ENCODE measurements around the gene SKAP1.

Gene SKAP1

DNA sequence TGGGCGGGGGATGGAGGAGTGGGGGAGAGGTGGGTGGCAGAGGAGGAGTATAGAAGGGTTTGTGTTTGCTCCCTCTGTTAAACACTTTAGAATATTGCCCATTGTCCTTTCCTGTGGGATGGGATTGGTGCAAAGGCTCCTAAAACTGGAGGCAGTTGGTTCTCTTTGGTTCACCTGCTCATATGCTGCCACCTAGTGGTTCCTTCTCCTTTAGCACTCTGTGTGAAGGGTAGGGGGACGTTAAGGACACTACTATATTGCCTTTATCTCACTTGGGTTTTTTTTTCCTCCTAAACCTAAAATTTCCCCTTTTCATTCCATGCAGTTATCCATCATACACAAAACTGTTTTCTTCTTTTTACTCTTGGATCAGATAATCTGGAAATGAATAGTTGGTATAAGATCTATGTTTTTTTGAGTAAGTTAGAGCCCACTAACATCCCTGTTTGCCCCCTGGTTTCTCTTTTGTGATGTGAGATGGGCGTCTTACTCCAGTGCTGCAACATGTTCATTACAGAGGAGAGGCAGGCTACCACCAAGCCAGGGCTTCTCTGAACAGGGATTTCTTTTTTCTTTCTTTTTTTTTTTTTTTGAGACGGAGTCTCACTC is 298.7 kb downstream of the SKAP1 start:
- no peak for DNase-seq

DNA sequence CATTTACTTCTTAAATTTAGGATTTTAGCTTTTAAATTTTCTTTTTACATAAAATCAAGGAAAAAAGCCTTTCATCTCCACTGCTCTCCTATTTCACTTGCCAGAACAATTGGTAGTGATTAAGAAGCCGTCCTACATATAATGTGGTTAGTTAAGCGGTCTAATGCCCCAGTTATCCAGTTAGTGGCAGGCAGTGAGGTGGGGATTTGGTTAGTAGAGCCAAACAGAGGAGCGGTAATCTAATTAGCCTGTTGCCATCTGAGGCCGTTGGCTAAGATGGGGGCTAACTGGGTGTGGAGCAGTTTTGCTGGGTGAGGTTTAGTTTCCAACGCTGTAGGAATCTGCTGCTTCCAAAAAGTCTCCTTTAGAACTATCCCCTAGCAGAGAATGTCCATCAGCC is 300.0 kb downstream of the SKAP1 start:
- DNase-seq, result no peak

DNA sequence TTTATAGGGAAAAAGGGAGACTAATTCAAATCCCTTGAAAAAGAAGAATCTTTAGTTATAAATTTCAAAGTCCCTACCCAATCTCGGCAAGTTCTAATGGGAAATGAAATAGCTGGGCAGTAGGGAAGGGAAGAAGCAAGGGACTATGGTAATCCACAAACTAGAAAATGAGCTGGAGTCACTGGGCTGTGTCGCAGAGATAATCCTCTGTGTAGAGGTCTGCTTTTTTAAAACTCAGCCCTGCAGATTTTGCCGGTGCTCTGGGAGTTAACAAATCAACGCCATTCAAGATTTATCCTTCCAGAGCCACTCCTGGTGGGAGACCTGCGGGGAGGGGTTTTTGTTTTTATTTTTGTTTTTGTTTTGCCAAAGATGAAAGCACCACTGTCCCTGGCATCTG is 301.6 kb downstream of the SKAP1 start:
- DNase-seq, result no peak

DNA sequence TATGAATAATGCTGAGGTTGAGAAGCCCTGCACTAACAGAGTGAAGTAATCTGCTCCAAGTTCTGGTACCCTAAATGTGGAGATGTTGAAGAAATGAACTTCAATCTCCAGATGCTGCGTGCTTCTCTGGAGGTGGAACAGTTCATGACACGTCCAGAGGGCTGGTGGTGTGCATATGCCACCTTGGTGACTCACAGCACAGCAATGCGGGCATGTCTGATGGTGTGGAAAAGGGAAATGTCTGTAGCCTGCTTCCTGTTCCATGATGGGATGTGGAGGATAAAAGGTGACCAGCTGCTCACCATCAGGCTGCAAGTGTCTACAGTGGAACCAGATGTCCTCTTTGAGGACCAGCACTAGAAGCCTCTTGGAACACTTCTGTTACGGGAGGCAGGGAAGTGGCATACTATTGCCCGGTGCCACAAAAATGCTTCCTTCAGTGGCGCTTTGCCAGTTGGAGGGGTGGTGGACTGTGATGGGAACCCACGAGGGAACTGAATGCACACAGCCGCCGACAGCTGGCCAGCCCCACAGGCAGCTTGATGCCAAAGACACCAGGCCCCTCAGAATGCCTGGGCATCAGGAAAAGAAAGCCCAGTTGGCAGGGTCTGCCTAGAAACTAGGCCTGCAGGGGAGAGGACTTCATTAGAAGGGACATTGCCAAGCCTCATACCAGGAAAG is 302.5 kb downstream of the SKAP1 start:
- DNase-seq, result no peak

DNA sequence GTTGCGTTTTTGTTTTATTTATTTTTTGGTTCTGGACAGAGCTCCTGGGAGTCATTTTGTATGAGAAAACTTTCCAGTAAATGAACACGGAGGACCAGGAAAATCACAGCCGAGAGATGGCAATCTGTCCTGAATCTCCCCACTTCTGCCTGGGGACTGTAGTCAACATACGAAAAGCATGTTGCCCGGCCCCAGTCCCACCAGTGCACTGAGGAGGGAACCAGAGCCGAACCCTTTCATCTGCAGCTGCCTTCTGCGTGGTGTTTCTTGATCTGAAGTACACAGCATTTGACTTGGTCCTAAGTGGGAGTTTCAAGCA is 303.5 kb downstream of the SKAP1 start:
- DNase-seq, result no peak

DNA sequence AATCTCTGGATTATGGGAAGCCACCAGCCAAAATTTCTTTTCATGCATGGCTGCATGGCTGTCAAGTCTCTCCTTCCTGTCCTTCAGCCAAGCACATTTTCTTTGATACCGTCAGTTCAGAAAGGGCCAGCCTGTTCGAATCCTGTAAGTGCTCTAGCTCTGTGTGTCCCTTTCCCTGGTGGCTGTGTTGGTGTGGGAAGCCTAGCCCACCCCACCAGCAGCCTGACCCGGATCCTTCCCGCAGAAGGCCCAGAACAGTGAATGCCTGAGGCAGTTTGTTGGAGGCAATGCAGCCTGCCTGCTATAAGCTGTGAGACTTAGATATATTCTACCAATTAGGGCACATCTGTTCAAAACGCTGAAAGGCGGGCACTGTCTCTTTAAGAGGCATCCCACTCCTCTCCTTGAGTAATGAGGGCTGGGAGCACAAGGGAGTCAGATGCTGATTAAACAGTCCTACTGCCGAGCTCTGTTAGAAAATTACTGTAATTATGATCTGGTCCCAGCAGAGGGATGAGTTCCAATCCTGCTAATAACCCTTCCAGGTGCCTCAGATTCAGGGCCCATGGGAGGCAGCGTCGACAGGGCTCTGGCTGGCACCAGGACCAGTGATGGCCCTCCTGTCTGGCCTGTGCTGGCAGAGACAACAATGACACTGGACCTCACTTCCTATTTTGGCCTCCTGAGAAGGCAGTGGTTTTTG is 304.0 kb downstream of the SKAP1 start:
- no peak for DNase-seq

DNA sequence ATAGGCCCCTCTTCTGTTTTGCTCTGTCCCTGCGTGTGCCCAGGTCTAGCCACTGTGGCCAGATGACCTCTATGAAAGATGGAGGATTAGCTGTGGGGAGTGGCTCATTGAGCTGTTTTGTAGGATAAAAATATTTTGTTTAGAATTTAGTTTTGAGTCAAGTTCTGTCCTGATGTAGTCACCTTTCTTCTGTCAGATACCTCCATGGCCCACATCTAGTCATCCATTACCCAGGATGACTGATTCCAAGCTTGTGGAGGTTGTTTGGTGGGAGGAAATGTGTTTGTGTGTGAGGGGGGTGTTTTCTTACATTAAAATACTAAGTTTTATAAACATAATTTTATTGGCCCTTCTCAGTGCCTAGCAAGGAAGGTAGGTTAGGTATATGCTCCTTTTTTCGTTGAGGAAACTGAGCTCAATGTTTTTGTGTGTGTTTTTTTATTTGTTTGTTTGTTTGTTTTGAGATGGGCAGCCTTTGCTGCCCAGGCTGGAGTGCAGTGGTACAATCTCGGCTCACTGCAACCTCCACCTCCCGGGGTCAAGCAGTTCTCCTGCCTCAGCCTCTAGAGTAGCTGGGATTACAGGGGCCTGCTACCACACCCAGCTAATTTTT is 306.1 kb downstream of the SKAP1 start:
- no peak for DNase-seq

DNA sequence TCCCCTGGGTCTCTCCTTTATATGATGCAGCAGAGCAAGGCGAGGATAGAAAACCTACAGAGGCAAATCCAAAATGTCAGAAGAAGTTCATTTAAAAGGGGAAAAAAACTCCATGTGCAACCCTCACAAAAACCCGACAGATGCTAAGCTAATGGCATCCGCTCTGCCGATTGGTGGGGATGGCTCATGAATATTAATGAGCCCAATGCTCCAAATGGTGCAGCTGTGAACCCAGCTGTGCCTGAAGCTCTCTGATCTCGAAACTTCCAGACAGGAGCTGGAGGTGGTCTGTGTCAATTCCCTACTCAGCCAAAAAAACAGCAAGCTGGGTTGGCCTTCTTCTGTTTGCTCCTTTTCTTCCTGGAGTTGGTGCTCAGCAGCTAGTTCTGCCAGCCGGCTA is 306.9 kb downstream of the SKAP1 start:
- no peak for DNase-seq

DNA sequence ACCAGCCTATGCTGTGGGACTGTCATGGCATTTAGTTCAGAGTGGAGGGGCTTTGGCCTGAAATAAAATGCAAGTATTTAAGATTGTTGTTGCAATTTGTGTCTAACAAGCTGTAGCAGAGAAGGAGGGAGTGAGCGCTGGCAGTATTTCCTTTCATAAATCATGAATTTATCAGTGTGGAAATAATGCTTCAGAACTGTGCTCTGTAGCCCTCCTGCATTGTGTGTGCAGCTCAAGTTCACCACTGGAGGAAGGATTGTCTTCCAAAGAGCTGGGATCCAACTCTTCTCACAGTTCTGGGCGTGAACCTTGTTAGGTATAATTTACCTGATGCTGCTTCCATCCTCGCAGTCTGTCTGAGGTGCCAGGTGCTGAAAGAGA is 307.4 kb downstream of the SKAP1 start:
- DNase-seq, result no peak

DNA sequence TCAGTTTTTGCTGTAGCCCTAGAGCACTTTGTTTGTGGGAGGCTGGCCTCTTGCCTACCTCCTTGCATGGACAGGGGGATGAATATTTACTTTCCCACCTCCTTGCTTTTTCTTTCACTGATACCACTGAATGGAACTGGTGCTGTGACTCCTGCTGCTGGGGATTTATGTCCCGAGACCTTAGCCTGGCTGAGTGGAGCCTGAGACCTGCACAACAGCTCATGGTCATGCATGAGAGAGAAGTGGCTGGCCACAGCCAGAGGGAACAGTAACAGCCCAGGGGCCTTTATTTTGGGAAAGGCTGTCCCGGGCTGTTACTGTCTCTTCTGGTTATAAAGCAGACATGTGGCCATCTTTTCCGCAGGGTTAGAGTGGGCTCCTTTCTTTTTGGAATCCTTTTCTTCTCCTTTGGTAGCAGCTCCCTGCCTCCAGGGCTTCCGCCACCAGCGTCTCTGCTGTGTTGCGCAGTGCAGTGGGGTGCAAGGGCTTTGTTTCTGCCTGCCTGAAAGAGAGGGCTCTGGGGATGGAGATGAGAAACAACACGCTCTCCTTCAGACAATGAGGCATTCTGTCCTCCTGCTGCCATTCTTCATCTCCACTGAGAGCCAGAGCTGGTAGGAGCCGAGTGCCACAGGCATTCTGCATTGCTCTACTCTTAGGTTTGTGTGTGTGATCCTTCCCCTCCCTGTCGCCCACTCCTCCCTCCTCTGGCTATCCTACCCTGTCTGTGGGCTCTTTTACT is 307.9 kb downstream of the SKAP1 start:
- no peak for DNase-seq

DNA sequence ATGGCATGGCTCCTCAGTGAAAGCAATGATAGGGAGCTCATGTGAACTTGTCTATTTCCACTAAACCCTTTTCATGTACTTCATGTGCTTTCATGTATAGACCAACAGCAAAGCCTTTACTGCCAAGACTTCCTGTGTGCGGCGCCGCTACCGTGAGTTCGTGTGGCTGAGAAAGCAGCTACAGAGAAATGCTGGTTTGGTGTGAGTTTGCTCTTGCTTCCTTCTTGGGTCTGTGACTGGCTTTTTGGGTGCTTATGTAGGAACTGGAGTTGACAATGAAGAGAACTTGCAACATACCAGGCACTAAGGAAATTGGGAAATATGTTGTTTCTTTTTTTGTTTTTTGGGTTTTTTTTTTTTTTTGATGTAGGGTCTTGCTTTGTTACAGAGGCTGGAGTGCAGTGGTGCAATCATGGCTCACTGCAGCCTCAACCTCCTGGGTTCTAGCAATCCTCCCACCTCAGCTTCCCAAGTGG is 316.8 kb downstream of the SKAP1 start:
- peak; percentile 94 for DNase-seq

DNA sequence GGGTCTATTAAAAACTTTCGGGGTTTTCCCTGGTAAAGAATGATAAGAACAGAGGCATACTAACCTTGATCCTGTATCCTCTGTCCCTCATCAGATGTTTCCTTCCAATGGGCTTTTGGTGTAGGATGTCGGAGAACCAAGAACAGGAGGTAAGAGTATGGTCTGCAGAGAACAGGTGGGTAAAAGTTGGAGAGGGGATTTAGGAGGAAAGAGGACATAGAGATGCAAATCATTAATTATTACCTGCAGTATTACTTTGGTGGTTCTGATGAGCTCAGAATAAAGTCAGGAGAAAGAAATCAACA is 318.1 kb downstream of the SKAP1 start:
- DNase-seq, result no peak

DNA sequence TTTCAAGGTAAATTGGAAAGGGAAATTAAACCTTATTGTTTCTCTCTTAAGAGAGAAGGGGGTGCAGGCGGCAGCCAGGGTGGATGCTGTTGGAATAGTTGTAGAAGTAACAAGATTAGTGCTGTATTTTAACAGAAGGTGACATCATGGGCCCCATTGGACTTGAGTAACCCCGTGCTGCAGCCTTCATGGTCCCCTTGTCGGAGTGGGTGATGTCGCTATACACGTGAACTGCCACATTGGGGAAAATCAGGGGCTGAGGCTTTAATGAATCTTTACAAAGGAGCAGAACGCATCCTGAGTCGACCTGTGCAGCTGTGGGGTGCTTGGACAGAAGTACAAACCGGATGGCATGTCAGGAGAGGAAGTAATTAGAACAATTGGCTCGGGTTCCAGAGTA is 319.3 kb downstream of the SKAP1 start:
- no peak for DNase-seq

DNA sequence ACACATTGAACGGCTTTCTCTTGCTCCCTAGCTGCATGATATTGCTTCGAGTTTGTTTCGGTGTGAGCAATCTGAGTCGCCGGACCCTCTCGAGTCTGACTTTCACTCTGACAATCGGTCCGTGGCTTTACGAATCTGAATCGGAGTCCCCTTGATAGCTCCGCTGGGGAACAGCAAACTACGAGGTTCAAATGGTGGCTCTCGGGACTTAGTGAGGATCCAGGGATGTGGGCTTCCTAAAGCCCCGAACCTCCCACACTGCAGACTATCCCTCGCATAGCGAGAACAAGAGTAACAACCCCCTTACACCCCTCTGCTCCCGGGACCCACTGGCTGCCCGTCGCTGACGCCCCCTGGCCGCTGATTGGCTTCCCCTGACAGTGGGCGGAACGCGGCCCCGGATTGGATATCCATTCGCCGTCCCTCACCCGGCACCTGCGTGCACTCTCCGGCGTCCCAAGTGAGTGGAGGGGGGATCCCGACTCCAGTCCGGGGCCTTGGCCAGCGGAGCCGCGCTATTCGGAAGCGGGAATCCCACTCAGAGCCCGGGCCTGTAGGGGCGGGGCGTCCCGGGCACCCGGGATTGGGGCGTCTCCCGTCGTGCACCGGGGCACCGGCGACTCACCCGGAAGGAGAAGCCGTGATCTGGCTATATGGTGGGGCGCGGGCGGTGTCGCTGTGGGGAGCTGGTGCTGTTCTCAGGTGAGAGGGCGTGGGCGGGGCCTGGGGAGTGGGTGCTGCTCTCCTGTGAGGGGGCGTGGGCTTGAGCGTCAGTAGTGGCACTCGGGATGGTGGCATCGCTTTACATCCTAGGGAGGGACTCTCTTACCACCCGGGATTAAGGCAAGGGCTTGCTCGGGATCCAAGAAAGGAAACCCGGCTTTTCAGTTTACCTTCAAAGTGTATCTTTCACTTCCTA is 322.6 kb downstream of the SKAP1 start, which contains the start of gene SNX11:
Gene SNX11 (plus strand): TSS at position 630 of the 919 bp plus-strand sequence. CDS start 4,278 bp downstream, outside the sequence.
- peak; percentile 51 for DNase-seq

DNA sequence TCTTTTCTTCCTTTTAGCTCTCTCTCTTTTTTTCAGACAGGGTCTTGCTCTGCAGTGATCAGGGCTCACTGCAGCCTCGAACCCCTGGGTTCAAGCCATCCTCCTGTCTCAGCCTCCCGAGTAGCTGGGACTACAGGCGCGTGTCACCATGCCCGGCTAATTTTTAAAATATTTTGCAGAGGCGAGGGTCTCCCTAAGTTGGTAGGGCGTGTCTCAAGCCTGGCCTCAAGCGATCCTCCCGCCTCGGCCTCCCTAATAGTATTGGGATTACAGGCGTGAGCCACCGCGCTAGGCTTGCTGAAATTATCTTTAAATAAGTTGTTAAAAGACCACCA is 323.2 kb downstream of the SKAP1 start:
- DNase-seq, result no peak

DNA sequence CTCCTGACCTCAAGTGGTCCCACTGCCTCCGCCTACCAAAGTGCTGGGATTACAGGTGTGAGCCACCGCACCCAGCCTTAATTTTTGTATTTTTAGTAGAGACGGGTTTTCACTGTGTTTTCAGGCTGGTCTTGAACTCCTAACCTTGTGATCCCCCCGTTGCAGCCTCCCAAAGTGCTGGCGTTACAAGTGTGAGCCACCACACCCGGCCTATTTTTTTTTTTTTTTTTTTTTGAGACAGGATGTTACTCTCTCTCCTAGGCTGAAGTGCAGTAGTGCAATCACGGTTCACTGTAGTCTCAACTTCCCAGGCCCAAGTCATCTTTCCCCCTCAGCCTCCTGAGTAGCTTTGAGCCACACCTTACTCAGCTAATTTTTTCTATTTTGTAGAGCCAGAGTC is 325.6 kb downstream of the SKAP1 start:
- no peak for DNase-seq

DNA sequence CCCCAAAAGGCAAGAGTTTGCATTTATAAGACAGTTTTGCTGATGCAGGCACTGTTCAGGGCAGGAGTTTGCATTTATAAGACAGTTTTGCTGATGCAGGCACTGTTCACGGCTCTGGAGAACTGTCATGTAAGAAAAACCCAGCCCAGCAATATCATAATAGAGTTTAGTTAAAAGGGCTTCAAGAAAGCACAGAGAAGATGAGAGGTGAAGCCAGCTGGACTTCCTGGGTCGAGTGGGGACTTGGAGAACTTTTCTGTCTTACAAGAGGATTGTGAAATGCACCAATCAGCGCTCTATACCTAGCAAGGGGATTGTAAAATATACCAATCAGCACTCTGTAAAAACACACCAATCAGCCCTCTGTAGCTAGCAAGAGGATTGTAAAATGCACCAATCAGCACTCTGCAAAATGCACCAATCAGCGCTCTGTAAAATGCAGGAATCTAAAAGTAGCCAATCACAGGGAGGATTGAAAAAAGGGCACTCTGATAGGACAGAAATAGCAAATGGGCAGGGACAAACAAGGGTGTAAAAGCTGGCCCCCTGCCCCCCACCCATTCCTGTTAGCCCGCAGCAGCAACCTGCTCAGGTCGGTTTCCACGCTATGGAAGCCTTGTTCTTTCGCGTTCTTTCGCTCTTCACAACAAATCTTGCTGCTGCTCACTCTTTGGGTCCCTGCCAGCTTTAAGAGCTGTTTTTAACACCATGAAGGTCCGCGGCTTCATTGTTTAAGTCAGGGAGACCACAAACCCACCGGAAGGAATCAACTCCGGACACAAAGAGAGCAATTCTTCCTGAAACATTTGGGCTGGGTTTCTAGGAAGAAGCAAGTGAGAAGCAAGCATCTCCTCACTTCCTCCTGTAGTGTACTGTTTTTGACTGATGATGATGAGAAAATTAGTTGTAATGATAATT is 327.0 kb downstream of the SKAP1 start:
- peak; percentile 75 for DNase-seq

DNA sequence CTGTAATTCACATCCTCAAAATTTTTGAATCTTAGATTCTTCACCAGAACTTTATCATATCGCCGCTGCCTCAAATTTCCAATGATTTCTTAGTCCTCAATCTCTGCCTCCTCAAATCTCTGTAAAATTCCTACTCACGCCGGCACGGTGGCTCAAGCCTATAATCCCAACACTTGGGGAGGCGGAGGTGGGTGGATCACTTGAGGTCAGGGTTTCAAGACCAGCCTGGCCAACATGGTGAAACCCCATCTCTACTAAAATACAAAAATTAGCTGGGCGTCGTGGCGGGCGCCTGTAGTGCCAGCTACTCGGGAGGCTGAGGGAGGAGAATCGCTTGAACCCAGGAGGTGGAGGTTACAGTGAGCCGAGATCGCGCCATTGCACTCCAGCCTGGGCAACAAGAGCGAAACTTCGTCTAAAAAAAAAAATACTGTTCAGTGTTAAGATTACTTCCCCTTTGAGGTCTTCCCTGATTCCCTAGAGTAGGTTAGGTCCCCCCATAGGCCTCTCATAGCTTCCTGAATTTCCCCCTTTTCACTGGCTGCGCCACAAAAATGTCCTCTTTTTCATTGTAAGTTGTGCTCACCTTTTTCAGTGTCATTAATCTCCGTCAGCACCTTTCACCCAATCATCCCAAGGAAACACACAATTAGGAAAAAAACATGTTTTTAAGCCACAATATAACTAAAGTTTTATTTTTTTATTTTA is 327.8 kb downstream of the SKAP1 start:
- peak; percentile 63 for DNase-seq

DNA sequence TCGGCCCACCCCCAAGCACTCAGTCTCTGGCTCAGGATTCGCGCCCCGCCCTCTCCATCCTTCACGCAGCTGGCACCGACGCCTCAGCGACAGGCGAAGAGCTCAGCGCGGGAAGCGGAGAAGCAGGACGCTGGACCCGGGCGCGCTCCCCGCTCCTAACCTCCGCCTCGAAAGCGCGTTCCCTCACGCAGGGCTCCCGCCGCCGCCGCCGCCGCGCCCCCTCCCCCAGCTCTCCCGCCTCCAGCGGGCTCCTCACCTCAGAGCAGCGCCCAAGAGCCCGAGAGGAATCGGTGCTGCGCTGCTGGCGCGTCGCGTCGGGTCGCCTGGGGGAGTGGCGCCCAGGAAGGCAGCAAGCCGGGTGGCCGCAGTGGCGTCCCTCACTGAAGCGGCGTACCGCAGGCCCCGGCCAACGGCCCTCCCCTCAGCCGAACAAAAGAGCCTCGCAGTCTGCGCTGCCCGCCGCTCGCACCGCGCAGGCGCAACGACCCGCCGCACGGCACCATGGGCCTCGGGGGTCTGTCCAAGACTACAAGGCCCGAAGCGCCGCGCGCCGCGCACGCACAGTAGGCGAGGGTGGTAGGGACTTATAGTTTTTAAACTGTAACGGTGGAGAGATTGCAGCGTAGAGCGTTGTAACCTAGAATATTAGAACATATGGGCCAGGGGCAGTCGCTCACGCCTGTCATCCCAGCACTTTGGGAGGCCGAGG is 328.8 kb downstream of the SKAP1 start, which contains the start of gene CBX1:
Gene CBX1 (minus strand): TSS at position 467 of the 709 bp plus-strand sequence. CDS start 24,474 bp downstream, outside the sequence.
- DNase-seq, result peak; percentile 86

DNA sequence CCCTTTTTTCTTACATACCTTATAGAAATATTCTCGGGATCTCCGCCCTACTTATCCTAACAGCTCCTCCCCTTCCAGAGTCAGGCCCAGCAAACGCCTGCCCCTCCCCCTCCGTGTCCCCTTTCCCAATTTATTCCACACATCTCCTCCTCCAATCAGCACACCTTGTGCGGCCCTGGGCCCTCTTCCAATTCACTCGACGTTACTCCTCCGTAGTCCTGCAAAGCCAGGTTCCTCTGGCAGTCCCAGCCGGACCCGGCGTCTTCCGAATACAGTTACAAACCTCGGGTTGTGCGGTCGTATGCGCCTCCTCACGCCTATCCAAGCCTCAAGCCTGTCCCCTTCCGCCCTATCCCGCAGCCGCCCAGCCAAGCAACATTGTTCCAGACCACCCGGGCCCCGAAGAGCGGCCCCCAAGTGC is 329.4 kb downstream of the SKAP1 start:
- no peak for DNase-seq

Data from GF-D8 (cell line).